Activated CD4-positive, alpha-beta T cell treated with anti-CD3 and anti-CD28 coated beads, Interleukin-2, Interleukin-4, amounts not matched to agents 100 ng/mL and 50 ng/mL, durations not matched to agents 16 hours and 8 hours (primary cell): ENCODE measurements around the gene THSD4.
"Not testable (repeated sequence)": the region's sequence is repeated elsewhere in the genome, so short reads cannot be mapped to it uniquely, and the experiment has no call there.

ENCODE experiments used
- DNase-seq: peaks from one replicate; pipeline ENCODE4 v3.0.0-alpha.2; 2020; ENCODE audit warnings: low spot score

The THSD4 gene

DNA sequence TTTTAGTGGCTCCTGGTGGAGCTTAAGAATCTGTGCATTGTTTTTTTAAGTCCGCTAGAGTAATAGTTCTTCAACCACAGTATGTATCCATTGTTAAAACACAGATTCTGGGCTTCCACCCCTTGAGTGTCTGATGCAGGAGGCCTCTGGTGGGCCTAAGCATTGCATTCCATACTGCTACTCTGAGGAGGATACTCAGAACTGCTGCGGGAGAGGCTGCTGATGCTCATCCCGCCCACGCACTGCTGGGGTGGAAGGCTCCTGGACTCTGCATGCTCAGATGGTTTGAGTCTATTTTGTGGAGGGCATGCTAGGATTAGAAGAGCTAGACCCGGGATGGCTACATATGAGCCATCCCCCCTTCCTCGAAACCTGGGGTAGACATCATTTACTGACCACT, 74.4 kb downstream of the THSD4 start:
- no peak for DNase-seq

DNA sequence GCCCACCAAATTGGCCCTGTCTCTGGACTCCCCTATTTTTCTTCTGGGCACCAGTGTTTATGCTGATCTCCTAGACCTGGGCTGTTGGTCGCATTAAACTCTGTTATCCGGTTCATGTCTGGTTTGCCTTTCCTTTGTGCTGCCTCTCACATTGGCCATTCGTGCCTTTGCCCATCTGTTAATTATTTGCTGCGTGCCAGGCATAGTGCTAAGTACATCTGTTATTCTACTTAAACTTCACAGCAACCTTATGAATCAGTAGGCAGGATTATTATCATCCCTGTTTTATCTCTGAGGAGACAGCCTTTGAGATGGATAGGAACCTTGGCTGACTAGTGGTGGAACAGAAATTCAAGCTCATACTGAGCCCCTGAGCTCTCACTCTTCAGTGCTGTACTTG, 76.0 kb downstream of the THSD4 start:
- DNase-seq, result no peak

DNA sequence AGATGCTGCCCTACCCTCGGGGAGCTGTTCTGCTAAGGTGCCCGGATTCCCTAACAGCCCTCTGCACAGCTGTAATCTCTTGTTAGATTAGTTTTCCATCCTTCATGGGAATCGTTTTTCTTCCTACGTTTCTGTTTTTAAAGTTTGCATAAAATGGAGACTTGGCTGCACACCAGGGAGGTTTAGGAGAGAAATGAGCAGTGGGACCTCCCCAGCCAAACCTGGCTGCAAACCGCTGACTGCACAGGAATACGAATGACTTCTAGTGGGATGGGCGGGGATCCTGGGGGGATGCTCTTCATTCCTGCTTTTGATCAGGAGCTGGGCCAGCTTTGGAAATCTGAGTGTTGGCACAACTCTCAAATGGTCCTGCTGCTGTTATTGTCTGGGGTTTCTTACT, 77.5 kb downstream of the THSD4 start:
- DNase-seq, result no peak

DNA sequence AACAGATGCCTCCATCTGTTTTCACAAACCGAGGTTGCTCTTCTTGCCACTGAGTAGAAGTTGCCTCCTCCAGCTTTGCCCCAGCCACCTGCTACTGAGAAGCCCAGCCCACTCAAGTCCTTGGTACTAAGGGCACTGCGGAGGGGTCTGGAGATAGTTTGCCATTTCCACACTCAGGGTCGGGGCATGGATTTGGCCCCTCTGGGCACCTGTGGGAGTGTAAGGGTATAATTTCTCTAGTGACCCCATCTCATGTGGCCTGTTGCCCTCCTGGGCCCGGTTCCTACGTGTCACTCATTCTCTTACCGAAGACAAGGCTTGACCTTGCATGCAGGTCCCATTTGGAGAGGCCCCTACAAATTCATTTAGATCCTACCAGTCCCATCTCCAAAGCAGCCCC, 79.0 kb downstream of the THSD4 start:
- DNase-seq, result no peak

DNA sequence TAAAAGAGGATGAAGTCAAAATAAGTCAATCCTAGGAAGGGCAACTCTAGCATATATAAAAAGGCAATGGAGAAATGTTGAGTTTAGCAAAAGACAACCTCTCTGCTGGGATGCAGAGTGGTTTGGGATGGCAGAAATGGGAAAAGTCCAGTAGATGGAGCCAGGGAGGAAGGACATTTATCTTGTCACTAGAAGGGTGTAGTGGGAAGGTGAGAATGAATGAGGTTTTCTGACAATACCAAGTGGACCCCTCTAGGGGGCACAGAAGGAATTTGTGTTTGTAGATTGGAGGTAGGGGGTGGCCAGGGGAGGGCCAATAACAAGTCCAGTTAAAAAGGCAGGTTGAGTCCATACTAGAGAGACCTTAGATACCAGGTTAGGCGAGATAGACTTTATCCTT, 80.0 kb downstream of the THSD4 start:
- DNase-seq, result no peak

DNA sequence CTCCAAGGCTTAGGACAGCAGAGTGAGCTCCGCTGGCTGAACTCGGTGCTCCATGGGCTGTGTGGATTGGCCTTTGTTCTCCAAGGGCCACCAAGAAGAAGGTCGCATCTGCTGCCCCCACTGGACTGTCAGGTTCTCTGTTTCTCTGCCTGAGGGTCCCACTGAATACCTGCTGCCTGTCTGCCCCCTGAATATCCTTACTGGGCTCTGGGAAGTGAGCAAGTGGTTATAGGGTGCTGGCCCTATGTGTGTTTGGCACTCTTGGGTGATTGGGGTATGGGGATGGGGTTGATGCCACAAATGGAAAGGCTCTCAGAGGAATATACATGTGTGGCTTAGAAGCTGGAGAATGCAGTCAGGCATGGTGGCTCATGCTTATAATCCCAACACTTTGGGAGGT, 82.3 kb downstream of the THSD4 start:
- no peak for DNase-seq

DNA sequence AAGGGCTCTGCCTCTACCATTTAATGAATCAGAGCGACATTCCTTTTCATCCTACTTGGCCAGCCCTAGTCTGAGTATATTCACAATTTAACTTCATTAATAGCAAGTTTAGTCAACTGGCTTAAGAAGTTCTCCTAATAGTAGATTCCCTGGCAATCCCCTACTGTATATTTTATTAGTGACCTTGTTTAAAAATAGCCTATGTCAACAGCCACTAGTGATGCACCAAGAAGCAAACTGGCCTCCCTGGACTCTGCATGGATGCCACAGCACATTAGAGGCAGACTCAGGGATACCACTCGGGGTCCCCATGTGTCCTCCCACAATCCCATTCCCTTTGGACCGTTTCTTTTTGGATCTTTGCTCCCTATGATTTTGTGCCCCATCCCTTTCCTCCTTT, 83.6 kb downstream of the THSD4 start:
- DNase-seq, result no peak

DNA sequence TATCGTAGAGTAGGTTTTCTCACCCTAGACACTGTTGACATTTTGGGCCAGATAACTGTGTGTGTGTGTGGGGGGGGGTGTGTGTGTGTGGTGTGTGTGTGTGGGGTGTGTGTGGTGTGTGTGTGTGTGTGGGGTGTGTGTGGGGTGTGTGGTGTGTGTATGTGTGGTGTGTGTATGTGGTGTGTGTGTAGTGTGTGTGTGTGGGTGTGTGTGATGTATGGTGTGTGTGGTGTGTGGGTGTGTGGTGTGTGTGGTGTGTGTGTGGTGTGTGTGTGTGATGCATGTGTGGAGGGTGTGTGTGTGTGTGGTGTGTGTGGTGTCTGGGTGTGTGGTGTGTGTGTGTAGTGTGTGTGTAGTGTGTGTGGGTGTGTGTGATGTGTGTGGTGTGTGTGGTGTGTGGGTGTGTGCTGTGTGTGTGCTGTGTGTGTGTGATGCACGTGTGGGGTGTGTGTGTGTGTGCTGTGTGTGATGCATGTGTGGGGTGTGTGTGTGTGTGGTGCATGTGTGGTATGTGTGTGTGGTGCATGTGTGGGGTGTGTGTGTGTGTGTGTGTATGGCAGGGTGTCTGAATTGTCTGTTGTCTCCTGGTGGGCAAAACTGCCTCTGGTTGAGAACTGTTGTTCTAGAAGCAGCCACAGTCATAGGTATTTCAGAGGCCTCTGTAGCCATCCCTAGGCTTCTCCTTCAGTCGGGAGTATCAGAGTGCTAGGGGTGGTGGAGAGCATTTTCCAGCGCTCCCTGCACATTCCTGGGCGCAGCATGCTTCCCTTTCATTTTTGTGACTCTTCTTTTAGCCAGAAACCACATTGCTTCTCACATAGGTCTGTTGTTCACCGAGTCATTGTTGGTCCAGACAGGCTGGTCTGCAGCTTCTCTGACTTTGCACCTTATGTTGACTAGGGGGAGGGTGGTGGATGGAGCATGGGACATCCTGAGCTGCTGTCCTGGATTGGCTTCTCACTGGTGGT, 84.4 kb downstream of the THSD4 start:
- DNase-seq, result no peak

DNA sequence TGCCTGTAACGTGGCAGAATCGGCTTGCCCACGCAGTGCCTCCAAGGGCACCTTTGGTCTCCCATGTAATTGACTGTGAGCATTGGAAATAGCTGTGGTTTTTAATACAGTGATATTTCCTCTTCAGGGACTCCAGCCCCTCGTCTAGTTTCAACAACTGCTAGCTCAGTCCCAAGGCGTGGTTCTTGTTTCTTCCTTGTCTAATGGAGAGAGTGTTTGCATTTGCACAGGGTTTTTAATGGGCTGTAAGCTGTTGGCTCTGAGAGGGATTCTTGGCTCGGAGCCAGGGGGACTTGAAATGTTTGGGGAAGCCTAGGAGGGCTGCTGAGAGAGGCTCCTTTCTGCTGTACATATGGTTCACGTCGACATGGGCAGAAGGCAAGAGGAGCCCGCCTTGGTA, 86.2 kb downstream of the THSD4 start:
- no peak for DNase-seq

DNA sequence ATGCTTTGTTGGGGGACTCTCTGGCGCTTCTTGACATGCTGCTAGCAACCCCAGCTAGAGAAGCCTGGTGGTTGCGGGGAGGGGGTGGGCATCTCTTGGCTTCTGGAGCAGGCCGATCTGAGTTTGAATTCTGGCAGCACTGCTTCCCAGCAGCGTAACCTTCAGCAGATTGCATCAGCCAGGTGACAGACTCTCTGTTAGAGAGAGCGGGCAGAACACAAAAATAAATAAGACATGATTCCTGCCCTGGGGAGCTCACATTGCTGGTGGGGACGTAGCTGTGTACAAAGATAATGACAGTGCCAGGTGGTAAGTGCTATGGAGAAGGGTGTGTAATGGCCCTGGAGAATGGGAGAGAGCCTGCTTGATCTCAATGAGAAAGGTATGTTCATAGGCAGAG, 87.4 kb downstream of the THSD4 start:
- no peak for DNase-seq

DNA sequence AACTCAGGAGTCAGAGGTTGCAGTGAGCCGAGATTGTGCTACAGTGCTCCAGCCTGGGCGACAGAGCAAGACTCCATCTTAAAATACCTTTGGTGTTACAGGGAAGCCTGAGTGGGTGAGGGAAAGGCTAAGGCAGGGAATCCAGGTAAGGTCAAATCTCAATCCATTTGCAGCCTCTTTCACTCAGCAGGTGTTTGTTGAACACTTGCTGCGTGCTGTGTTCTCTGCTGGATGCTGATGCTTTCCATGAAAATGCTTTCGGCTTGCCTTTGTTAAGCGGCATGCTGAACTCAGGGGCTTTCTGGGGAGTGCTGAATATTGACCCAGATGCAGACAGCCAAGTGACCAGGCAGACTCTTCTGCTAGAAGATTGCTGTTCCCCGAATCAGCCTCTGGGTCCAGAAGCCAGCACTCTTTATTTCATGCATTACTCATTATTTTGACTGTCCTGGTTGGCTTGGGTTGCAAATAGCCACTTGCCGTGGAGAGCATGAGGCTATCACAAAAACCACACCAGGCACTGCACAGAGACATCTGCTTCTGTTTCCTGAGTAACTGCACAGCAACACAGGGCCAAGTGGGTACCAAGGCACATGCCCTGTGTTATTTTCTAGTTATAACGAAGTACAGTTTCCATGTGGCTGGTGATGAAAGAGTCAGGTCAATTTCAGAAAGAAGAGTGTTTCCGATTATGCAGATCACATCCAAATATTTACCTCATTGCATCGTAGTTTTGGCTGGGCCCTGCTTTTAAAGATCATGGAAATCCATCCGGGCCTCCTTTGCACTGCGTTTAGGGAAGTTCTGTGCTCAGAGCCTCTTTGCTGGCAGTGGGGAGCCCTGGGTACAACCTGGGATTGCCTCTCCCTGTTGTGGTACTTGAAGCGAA, 88.6 kb downstream of the THSD4 start:
- no peak for DNase-seq

DNA sequence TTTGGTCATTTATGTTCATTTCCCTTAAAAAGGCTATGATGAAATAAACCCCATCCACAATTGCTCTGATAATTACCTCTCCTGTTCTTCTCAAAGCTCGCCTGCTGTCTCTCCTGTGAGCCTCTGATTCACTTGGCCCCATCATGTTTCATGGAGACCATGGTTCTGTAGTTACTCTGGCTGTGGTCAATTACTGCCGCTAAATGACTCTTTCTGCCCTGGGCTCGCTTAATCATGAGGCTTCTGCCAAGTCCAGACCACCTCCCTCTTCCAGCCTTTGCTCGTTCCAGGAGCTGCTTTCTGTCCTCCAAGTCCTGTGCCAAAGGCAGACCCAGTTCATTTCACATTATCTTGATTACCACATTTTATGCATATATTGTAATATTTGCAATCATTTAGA, 91.9 kb downstream of the THSD4 start:
- DNase-seq, result no peak

DNA sequence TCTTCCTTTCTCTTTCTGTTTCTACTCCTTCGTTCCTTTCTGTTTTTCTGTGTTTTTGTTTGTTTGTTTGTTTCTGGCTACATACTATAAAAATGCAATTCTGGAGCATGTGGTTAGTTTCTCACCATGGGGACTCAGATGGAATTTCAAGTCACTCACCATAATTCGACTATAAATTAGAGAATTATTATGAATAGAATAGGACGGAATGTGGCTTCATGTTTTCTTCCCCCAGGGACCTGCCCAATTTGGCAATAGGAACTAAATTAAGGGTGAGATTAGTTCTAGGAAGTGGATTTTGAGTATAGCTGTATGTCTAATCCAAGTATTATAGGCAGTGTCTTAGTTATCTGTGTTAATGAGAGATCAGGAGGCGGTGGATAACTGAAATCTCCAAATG, 96.9 kb downstream of the THSD4 start:
- DNase-seq, result no peak

DNA sequence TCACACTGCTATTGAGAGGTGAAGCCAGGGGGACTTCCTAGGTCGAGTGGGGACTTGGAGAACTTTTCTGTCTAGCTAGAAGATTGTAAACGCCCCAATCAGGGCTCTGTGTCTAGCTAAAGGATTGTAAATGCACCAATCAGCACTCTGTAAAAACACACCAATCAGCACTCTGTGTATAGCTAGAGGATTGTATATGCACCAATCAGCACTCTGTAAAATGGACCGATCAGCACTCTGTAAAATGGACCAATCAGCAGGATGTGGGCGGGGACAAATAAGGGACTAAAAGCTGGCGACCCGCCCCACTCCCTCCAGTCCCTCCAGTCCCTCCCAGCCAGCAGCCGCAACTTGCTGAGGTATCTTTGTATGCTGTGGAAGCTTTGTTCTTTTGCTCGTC, 98.7 kb downstream of the THSD4 start:
- not testable (repeated sequence) for DNase-seq

DNA sequence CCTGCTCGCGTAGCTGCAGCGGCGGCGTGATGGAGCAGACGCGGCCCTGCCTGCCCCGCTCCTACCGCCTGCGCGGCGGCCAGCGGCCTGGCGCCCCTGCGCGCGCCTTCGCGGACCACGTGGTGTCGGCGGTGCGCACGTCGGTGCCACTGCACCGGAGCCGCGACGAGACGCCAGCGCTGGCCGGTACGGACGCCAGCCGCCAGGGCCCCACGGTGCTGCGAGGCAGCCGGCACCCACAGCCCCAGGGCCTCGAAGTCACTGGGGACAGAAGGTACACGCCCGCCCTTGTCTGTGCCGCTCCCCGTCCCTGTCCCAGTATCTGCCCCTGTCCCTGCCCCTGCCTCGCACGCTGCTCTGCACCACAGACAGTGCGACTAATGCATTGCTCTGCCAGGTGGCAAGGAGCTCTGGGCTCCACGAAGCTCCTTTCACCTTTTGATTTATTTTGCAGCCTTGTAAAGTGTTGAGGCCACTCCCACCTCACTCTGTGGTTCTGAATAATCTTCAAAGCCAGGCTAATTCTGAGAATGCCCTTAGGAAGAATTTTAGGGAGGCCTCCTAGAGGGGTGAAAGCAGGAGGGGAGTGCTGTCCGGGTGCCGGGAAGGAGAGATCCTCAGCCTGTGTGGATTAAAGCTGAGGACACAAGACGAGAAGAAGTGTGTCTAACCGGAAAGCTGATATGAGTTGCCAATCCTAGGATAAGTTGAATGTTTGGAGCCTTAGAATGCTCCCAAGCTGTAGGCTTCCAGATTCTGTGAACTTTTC, 100.0 kb downstream of the THSD4 start:
- no peak for DNase-seq

DNA sequence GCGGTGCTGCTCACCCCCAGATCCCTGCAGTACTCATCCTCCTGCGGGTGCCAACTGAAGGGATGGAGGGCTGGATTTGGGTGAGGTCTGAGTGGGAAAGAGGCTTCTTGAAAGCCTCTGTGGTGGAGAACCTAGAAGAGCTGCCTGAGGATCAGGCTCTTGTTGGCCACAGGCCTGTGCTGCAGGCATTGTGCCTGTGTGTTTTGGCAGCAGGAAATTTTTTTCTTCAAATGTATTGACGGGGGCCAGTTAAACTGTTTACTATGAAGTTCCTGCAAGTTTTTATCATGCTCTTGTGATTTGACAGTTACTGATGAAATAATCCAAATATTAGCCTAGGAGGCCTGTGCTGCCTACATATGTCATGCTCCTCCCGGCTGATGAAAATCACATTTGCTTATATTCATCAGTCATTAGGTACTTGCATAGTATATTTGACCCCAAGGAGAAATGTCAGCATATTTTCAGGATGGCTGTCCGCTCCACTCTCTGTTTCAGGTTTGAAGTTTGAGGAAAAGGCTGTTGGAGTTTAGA, 103.1 kb downstream of the THSD4 start:
- no peak for DNase-seq

DNA sequence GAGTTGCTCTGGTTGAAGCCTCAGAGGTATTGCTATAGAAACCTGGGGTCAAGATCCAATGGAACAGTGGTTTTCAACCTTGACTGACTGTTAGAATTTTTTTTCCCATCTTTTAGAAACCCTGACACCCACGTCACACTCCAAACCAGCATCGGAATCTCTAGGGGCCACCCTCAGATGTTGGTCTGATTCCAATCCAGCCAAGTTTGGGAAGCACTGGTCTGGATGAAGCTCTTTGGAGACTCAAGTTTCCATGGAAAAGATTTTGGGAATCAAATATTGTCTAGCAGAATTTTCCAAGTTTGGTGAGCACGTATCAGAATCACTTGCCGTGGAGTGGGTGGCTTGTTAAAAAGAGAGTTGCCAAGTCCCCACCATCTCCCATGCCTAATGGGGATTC, 103.8 kb downstream of the THSD4 start:
- DNase-seq, result no peak

DNA sequence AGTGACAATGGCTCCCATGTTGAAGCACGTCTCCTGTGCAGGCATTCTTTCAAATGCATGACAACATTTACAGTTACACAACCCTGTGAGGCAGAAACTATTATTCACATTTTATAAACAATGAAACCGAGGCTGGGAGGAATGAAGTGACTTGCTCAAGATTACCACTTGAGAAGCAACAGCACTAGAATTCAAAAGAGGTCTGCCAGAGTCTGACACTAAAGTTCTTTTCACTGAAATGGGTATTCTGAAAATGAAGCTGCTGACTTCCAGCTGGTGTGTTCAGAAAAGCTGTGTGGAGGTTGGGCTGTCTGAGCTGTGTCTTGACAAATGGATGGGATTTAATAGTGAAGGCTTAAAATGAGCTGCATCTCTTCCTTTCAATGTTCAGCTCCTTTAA, 104.4 kb downstream of the THSD4 start:
- DNase-seq, result no peak

DNA sequence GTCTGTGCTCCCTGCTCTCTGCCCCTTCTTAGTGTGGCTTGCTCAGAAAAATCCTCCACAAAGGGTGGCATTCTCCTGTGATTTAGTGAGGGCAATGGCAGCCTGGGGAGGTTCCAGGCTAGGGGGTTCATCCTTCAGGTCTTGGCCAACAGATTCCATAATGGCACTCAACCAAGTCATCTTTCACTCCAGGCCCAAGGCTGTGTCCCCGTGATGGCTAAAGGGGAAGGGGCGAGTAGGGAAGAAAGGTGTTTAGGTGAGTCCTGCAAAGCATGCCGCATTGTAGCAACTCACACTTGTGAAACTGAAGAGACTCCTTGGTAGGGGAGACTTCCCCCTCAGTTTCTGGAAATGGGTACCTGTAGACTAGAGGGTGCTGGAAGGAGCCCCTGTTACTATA, 105.6 kb downstream of the THSD4 start:
- no peak for DNase-seq

DNA sequence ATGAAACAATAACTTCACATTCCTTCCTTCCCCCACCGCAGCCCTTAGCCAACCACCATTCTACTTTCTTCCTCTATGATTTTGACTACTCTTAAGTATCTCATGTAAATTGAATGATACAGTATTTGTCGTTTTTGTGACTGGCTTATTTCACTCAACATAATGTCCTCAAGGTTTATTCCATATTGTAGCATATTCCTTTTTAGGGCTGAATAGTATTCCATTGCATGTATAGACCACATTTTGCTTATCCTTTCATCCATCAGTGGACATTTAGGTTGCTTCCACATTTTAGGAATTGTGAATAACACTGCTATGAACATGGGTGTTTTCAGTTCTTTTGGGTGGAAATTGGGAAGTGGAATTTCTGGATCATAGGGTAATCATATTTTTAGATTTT, 106.1 kb downstream of the THSD4 start:
- no peak for DNase-seq

DNA sequence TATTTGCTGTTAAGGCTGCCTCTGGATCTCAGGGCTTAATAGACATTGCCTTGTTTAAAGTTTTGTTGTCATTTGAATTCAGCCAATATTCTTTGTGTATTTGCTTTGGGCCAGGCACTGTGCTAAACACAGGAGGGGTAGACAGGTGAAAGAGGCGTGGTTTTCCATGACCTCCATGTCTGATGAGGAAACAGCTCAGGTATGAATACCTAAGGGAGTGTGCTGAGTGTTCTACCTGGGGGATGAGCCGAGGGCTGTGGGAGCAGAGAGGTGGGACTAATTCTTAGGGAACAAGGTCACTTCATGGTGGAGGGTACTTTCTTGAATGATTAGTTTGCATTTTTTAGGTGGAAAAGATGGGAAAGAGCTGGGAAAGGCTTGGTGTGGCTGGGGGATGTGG, 108.2 kb downstream of the THSD4 start:
- DNase-seq, result no peak

DNA sequence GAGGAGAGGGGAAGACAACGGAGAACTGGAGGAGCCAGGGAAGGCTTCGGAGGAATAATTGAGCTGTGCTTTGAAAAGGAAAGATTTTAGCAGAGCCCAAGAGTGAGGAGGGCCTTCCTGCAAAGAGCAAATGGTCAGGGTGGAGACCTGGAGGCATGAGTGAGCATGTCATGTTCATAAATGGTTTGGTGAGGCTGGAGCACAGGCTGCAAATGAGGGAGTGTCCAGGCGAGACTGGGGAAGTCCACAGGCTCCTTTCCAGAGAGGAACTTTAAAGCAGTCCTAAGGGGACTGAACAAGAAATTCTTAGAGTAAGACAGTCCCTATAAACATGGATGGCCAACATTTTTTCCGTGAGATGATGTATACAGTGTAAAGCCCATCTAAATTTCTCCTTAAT, 108.8 kb downstream of the THSD4 start:
- no peak for DNase-seq
